GM12878 (cell line): ENCODE measurements around the gene NUBPL. TPM values are rescaled to one million over a fixed set of nuclear protein-coding genes. Genes with fewer than 3 reads are reported as not detected.

Source experiments
- ATAC-seq: fragments of 200-7000 bp; cut with Tn5 transposase; 3 replicates; pipeline ENCODE4 v1.9.1; 2020; ENCODE audit warnings: mild to moderate bottlenecking, moderate library complexity
- BruUV-seq: library from RNA; stranded (reverse); fragments of 400-500 nt; replicated peaks from 2 replicates; lab custom pipeline; 2021; lab: Mats Ljungman, UMichigan
- CTCF ChIA-PET: fragments of 300-600 bp; sonication (Branson Sonifier 250); formaldehyde crosslinking; extraction: SDS; loops from one replicate; lab custom pipeline; 2021; ENCODE audit warnings: inconsistent platforms; lab: Yijun Ruan, JAX
- POLR2A ChIA-PET: fragments of 350-600 bp; formaldehyde crosslinking; extraction: SDS; loops from one replicate; lab custom pipeline; 2021; ENCODE audit warnings: inconsistent platforms; lab: Charles Lee
- RAD21 ChIA-PET: fragments of 300-600 bp; sonication (Branson Sonifier 250); formaldehyde crosslinking; loops from one replicate; lab custom pipeline; 2023; ENCODE audit warnings: antibody characterized with exemption; ENCODE audit not compliant: unreplicated experiment; lab: Charles Lee
- SMC1A ChIA-PET: fragments of 300-600 bp; sonication (Branson Sonifier 250); formaldehyde crosslinking; loops from one replicate; lab custom pipeline; 2023; ENCODE audit not compliant: unreplicated experiment, uncharacterized antibody; lab: Charles Lee
- DNase-seq: peaks from one replicate; pipeline ENCODE4 v3.0.0-alpha.2; 2011; ENCODE audit warnings: low read depth, low spot score
- FAIRE-seq: peaks from 3 replicates; lab custom pipeline; 2011; peaks lifted over from hg19 to GRCh38; lab: Jason Lieb, UNC
- H2AFZ ChIP-seq: 2 replicates; pipeline ENCODE4 v1.6.0; 2011; ENCODE audit warnings: low read depth, low read length, control low read depth; ENCODE audit not compliant: control insufficient read depth
- H3K27ac ChIP-seq: 2 replicates; pipeline ENCODE4 v1.5.1; 2011; ENCODE audit warnings: control low read depth; ENCODE audit not compliant: control insufficient read depth, insufficient read depth
- H3K27me3 ChIP-seq, 2 experiments: replicated peaks in 1 of 2; 2 replicates each; pipeline versions ENCODE4 v1.6.0 to v1.6.1; 2011; ENCODE audit warnings: low read length in 1 of 2; ENCODE audit not compliant: control insufficient read depth in 2 of 2, insufficient read depth in 2 of 2
- H3K36me3 ChIP-seq, 2 experiments: 2 replicates each; pipeline ENCODE4 v1.5.1; 2011; ENCODE audit warnings: low read length in 1 of 2; ENCODE audit not compliant: control insufficient read depth in 2 of 2, insufficient read depth in 2 of 2
- H3K4me1 ChIP-seq: 2 replicates; pipeline ENCODE4 v1.6.1; 2011; ENCODE audit warnings: mild to moderate bottlenecking, low read length, moderate library complexity, mixed read lengths; ENCODE audit not compliant: control insufficient read depth, insufficient read depth
- H3K4me2 ChIP-seq: 2 replicates; pipeline ENCODE4 v1.6.0; 2011; ENCODE audit warnings: control low read depth; ENCODE audit not compliant: control insufficient read depth, insufficient read depth
- H3K4me3 ChIP-seq: fragments of 200-600 bp; sonication (generic); 2 replicates; pipeline ENCODE4 v1.5.1; 2016
- H3K79me2 ChIP-seq: 2 replicates; pipeline ENCODE4 v1.6.0; 2011; ENCODE audit warnings: low read length; ENCODE audit not compliant: control insufficient read depth, insufficient read depth
- H3K9ac ChIP-seq: 2 replicates; pipeline ENCODE4 v1.8.0; 2011; ENCODE audit warnings: low read length, control low read depth, mixed read lengths; ENCODE audit not compliant: control insufficient read depth, insufficient read depth
- H3K9me3 ChIP-seq: replicated peaks from 3 replicates; pipeline ENCODE4 v1.5.1; 2011; ENCODE audit warnings: mild to moderate bottlenecking, low read length; ENCODE audit not compliant: control insufficient read depth, insufficient read depth
- H4K20me1 ChIP-seq: 2 replicates; pipeline ENCODE4 v1.6.0; 2011; ENCODE audit not compliant: control insufficient read depth, insufficient read depth
- CHD2 ChIP-seq: IDR thresholded peaks from 2 replicates; pipeline ENCODE4 v1.6.1; 2011; ENCODE audit warnings: low read depth, low read length, improper control_type of control experiment, borderline replicate concordance
- CREB1 ChIP-seq: IDR thresholded peaks from 2 replicates; pipeline ENCODE4 v1.6.1; 2012; ENCODE audit warnings: low read depth, mild to moderate bottlenecking, inconsistent platforms
- CTCF ChIP-seq, 3 experiments: IDR thresholded peaks in 2 of 3; conservative IDR thresholded peaks in 1 of 3; 2 replicates each; pipeline ENCODE4 v1.5.1; 2011; ENCODE audit warnings: low read depth in 3 of 3, low read length in 3 of 3, mild to moderate bottlenecking in 3 of 3, control low read depth in 2 of 3, moderate library complexity in 2 of 3, inconsistent platforms in 1 of 3, mixed read lengths in 1 of 3; ENCODE audit not compliant: control insufficient read depth in 2 of 3, insufficient read depth in 1 of 3; ENCODE audit errors: extremely low read depth in 1 of 3
- ELK1 ChIP-seq: IDR thresholded peaks from 2 replicates; pipeline ENCODE4 v1.6.1; 2012; ENCODE audit warnings: low read depth, low read length, improper control_type of control experiment
- EP300 ChIP-seq, 2 experiments: fragments of 150-350 bp in 1 of 2; IDR thresholded peaks; 2 replicates each; pipeline ENCODE4 v1.6.1; 2011 to 2012; ENCODE audit warnings: low read depth in 2 of 2, low read length in 2 of 2, borderline replicate concordance in 1 of 2, improper control_type of control experiment in 1 of 2, inconsistent platforms in 1 of 2; ENCODE audit not compliant: control insufficient read depth in 1 of 2
- ESRRA ChIP-seq: IDR thresholded peaks from 2 replicates; pipeline ENCODE4 v1.6.1; 2012; ENCODE audit warnings: mild to moderate bottlenecking, low read length, improper control_type of control experiment
- HDAC2 ChIP-seq: fragments of 200-600 bp; sonication (generic); IDR thresholded peaks from 2 replicates; pipeline ENCODE4 v1.6.1; 2017
- HDAC6 ChIP-seq: fragments of 200-600 bp; sonication (generic); IDR thresholded peaks from one replicate; pipeline ENCODE4 v1.8.0; 2017; ENCODE audit warnings: antibody characterized with exemption; ENCODE audit not compliant: unreplicated experiment
- MEF2A ChIP-seq: IDR thresholded peaks from 2 replicates; pipeline ENCODE4 v1.6.1; 2011; ENCODE audit warnings: low read depth, mild to moderate bottlenecking, low read length, moderate library complexity; ENCODE audit not compliant: insufficient read depth
- RELA ChIP-seq: fragments of 450-650 bp; IDR thresholded peaks from 2 replicates; pipeline ENCODE4 v1.8.0; 2014; ENCODE audit warnings: borderline replicate concordance; ENCODE audit not compliant: partially characterized antibody
- SIN3A ChIP-seq: IDR thresholded peaks from 2 replicates; pipeline ENCODE4 v1.6.1; 2012; ENCODE audit warnings: low read depth, low read length, improper control_type of control experiment
- SMC3 ChIP-seq: IDR thresholded peaks from 2 replicates; pipeline ENCODE4 v1.6.1; 2011; ENCODE audit warnings: low read length, improper control_type of control experiment, borderline replicate concordance
- SUZ12 ChIP-seq: fragments of 200-600 bp; sonication (generic); IDR thresholded peaks from one replicate; pipeline ENCODE4 v1.6.1; 2018; ENCODE audit warnings: antibody characterized with exemption, mild to moderate bottlenecking; ENCODE audit not compliant: unreplicated experiment
- ZBTB33 ChIP-seq: fragments of 450-650 bp; IDR thresholded peaks from 2 replicates; pipeline ENCODE4 v1.6.1; 2017; ENCODE audit warnings: mild to moderate bottlenecking
- WGBS: methylation state at CpG from one replicate; pipeline ENCODE4 v1.1.6; 2016; ENCODE audit warnings: low lambda C conversion rate; ENCODE audit not compliant: insufficient replicate concordance, insufficient coverage; ENCODE audit errors: missing lambda C conversion rate; 5-methylcytosine and 5-hydroxymethylcytosine counted together
- in situ Hi-C: fragments of 300-500 bp; cut with MboI; formaldehyde crosslinking; loops from 9 replicates; pipeline ENCODE4 v1.14.3; 2018; ENCODE audit warnings: mixed read lengths
- intact Hi-C: fragments of 100-400 bp; cut with micrococcal nuclease; formaldehyde crosslinking; loops from one replicate; pipeline ENCODE4 v1.14.2; 2022; ENCODE audit not compliant: unreplicated experiment
- polyA plus RNA-seq, 11 experiments: library from polyadenylated mRNA; depleted of rRNA in 4 of 11; unstranded in 6 of 11; stranded (reverse) in 5 of 11; fragments of >200 nt; fragmentation: Nextera tagmentation in 4 of 11; fragmentation: Illumina TruSeq in 1 of 11; extraction: Ambion mirVana in 4 of 11; extraction: Trizol in 1 of 11; gene quantifications; 1 replicate in 1 of 11; 2 replicates in 10 of 11; pipeline versions ENCODE4 v1.2.1 to v1.2.3, GENCODE V29; 2011 to 2016; ENCODE audit warnings: inconsistent platforms in 2 of 11, missing spikeins in 2 of 11, low read depth in 1 of 11
- total RNA-seq, 4 experiments: library from RNA; depleted of rRNA in 3 of 4; stranded (reverse); fragments of >200 nt in 3 of 4; fragmentation: Illumina TruSeq in 1 of 4; extraction: Trizol in 1 of 4; gene quantifications; 2 replicates each; pipeline versions ENCODE4 v1.2.1 to v1.2.3, GENCODE V29; 2013 to 2021

The NUBPL gene
- total and polyA plus RNA-seq, 10 of the 15 experiments (the other 5 are each of a cell fraction or from before 2014, with no cell fraction given), result 3.4 to 11.6 (median 8.1) TPM

- TF ChIP-seq SIN3A (no peak), HDAC6 (no peak), SMC3 (no peak), RELA (no peak), HDAC2 (no peak), ELK1 (no peak), CHD2 (no peak), EP300 (IDR thresholded peaks at IDR 0.05; ENCODE audit: borderline replicate concordance in 1 of 2, control insufficient read depth in 1 of 2, low read depth in 2 of 2, low read length in 2 of 2) (no peak), SUZ12 (no peak), CTCF (IDR thresholded peaks at IDR 0.05 in 2 of 3, conservative IDR thresholded peaks at IDR 0.05 in 1 of 3; ENCODE audit: control insufficient read depth in 2 of 3, extremely low read depth in 1 of 3, insufficient read depth in 1 of 3, low read depth in 3 of 3, low read length in 3 of 3) (no peak), MEF2A (no peak), CREB1 (no peak), ZBTB33 (no peak), ESRRA (no peak)
- in situ Hi-C loops, result no loop called here
- CTCF ChIA-PET, result interaction anchor here (0.6 to 0.8 kb wide), 2 partner anchors 40 to 182 kb away, joined by 3 read pairs; no protein-coding TSS in a partner anchor
These were observed 294.1 kb downstream of the NUBPL start for GRCh38 chr14:31855262-31855661.

More at GRCh38 chr14:31855262-31855661, 294.1 kb downstream of the NUBPL start:
- ChIA-PET RAD21 (no interaction called here), POLR2A (interaction anchor here (0.8 kb wide), 1 partner anchor 12 kb away, joined by 3 read pairs; no protein-coding TSS in a partner anchor), SMC1A (interaction anchor here (1.0 to 2.1 kb wide), 3 partner anchors 11 to 34 kb away, joined by 3 to 7 read pairs (median 6); no protein-coding TSS in a partner anchor)
- ATAC-seq, result no peak
- WGBS, result 95% methylated on average over 1 of the region's 1 CpG
- H3K9ac ChIP-seq, result no peak overlapping the region
- no peaks in the 10 kb centered on the region for H3K79me2 ChIP-seq
- no peak overlapping the region for H2AFZ ChIP-seq
- no peak overlapping the region for H3K4me3 ChIP-seq
- no peak overlapping the region for H3K27ac ChIP-seq
- BruUV-seq, result no TSS peak
- no peaks in the 10 kb centered on the region for H4K20me1 ChIP-seq
- intact Hi-C loops, result no loop called here
- DNase-seq, result no peak
- H3K36me3 ChIP-seq, result no peaks in the 10 kb centered on the region
- no peaks in the 10 kb centered on the region; the same call in 2 of the 3 replicates for H3K9me3 ChIP-seq
- no peak for FAIRE-seq
- H3K4me1 ChIP-seq, result no peaks in the 10 kb centered on the region; the same call in 1 of the 2 replicates
- H3K27me3 ChIP-seq, result no peaks in the 10 kb centered on the region
- no peak overlapping the region; the same call in 1 of the 2 replicates for H3K4me2 ChIP-seq
